DMS 273 (cell line): Measurements from ENCODE around the gene RASSF4.
A peak's percentile ranks its signal among the peaks of the same experiment; 100 is the strongest.

ENCODE experiments used
- DNase-seq: peaks from one replicate; lab custom pipeline; 2025; ENCODE audit not compliant: unreplicated experiment; lab: John Stamatoyannopoulos, UW

The RASSF4 gene

GRCh38 chr10:44975431-44976331 lies 16.1 kb downstream of the RASSF4 start:
- peak; percentile 81 for DNase-seq

DNA sequence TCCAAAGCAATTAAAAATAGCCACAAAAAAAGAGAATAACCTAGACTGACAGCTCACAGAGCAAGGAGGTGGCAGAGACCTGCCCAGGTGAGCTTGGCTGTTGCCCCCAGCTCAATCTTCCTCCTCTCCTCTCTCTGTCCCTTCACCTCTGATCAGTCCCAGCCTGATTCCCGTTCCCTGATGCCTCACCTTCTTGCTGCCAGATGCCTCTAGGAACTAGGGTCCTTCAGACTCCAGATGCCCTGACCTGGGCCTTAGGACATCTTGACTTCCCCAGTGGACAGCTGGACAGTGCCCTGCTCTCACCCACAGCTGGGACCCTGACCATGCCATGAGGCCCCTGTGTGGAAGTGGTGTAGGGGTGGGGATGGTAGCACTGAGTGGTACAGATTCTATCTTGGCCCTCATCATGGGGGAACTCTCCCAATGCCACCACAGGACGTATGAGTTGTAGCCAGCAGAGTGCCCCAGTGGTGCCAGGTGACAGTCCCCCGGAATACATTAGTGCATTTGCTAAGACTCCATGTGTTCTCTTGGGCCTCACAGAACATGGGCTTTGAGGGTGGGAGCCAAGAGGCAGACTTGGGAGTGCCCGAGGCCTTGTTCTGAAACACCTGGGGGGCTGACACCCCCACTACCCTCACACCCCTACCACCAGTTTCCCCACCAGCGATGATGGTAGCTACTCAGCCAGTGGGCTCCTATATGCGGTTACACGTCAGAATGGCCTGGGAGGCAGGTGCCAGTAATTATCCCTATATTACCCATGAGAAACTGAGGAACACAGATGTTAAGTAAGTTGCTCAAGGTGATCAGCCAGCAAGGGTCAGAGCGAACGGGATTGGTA lies 17.0 kb downstream of the RASSF4 start:
- no peak for DNase-seq

GRCh38 chr10:44977287-44978212 lies 17.9 kb downstream of the RASSF4 start:
- DNase-seq, result peak; percentile 46

GRCh38 chr10:44978213-44978569 lies 18.6 kb downstream of the RASSF4 start:
- DNase-seq, result no peak

DNA sequence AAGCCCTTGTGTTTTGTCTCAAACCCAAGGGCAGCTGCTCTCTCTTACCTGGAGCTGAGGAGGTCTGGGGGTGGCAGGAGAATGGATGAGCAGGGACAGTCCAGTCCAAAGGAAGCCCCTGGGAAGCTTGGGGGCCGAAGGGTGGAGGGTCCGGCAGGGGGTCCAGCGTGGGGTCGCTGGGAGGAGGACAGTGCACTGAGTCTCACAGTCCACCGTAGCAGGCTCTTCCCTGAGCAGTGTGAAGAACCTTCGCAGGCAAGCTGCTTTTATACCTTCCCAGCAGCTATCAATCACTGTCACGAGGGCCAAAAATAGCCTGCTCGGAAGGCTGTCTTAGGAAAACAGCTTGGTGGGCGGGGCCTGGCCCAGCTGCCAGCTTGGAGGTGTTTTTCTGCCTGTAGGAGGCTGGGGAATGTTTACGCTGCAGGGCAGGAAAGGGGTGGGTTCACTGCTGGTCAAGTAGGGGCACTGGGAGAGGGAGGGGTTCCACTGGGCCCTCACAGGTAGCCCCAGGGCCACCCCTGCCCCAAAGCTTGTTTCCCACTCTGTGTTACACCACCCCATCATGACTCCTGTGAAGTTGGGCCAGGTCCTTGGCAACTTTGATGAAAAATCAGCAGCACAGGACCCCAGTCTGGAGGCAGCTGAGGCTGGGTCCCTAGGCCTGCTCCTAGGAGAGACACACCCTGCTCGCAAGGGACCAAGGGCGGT lies 19.1 kb downstream of the RASSF4 start, which contains the start of gene DEPP1:
TSS of gene DEPP1 (minus strand) at position 240 of the 711 bp plus-strand sequence. CDS start 779 bp downstream, outside the sequence.
- DNase-seq, result peak; percentile 97

DNA sequence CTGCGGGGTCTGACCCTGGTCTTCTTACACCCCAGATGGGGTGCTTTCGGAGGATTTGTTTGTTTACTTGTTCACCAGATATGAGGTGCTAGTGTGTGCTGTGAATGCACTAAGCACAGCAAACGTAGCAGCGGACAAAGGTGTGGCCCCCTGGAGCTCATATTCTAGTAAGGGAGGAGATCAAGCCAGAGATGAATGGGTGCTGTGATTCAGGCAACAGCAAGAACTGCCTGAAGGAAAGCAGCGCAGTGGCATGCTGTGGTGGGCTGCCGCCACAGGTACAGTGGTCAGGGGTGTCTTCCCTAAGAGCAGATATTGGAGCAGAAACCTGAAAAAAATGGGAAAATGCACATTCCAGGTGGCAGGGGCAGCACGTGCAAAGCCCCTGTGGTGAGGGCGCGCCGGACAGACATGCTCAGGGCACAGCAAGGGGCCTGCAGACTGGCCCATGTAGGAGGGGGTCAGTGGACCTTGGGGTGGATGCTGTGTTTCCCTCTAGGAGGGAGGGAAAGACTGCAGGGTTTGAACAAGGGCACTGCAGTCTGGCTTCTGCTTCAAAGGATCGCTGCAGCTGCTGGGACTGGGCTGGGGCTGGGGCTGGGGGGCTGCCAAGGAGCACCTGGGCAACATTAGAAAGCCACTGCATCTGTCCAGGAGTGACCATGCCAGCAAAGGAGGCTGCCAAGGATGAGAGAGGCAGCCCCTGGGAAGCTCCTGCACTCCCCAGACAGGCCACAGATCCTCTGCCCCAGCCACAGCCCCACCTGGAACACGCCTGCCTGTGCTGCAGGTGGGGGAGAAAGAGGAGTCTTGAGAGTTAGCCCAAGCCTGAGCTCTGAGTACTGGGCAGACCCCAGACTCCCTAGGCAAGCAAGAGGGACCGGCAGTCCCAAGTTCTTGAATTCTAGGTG lies 19.9 kb downstream of the RASSF4 start:
- DNase-seq, result peak; percentile 36

GRCh38 chr10:44980309-44981171 lies 20.9 kb downstream of the RASSF4 start:
- no peak for DNase-seq

DNA sequence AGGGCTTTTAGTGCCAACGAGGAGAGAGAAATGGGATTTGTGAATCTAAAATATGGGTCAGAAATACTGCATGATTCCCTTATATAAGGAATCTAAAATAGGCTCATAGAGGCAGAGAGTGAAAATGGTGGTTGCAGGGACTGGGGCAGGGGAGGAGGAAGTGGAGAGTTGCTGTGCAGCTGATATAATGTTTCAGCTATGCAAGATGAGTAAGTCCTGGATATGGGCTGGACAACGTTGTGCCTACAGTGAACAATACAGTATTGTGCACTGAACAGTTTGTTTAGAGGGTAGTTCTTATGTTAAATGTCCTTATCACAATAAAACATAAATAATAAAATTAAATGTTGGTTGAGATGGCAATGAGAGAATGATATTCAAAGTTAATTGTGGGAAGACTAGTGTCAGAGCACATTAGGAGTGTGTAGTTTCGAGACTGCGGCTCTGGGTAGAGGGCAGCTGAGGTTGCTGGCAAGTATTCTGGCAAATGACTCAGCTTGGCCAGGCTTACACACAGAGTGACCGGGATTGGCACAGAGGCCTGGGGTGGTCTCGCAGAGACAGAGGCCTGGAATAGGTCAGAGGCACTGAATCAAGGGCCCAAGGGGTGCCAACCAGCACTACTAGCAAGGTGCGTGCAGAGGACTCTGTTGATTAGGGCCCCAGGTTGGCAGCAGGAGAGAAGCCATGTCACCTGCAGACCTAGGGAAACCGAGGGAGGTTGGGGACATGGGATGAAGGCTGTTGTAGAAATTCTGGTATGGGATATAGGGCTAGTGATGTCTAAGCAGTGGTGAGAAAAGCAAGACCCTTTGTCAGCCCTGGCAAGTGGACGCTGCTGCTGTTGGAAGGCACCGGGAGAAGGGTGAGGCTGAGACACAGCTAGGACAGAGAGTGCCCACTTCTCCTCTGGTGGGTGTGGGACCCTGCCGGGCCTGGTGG lies 21.8 kb downstream of the RASSF4 start:
- no peak for DNase-seq

DNA sequence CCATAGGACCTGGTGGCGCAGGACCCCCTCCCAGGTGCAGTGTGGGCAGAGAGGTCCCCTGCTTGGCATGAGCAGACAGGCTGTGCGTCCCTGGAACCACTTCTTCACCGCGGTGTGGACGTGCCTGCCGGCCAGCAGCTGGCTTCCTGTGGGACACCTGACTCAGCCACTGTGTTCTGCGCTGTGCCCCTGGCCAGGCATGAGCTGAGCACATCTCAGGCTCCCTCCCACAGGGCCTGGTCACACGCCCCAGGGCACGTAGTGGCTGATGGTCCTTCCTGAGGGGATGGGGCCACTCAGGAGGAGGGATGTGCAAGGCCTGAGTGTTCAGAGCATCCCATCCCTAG lies 22.5 kb downstream of the RASSF4 start:
- no peak for DNase-seq

- no peak for DNase-seq
Measured at GRCh38 chr10:44982496-44982895, 22.9 kb downstream of the RASSF4 start.

GRCh38 chr10:44983066-44983894 lies 23.7 kb downstream of the RASSF4 start:
- DNase-seq, result no peak

GRCh38 chr10:44983895-44984278 lies 24.3 kb downstream of the RASSF4 start:
- DNase-seq, result no peak

- DNase-seq, result no peak
Measured at GRCh38 chr10:44984671-44985101, 25.1 kb downstream of the RASSF4 start.

DNA sequence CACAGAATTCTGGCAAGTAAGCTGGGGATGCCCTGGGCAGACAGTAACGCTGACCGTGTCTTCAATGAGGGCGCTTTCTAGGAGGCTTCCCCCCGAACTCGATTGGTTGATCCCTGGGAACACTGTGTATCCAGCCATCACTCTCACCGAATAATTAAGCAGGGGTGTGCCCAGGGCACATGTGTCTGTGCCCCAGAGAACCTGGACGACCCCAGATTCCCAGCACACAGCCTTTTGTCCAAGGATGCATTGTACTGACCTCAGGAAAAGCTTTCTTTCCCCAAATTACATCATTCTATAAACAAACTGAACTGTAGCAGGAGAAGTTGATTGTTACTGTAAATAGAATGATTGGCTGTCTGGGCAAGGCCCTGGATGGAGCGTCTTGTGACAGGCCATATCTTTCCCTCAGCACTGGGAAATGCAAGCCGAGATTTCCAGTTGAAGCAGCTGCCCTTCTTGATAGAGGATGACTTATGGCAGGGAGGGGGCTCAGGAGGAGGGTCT lies 25.6 kb downstream of the RASSF4 start:
- no peak for DNase-seq

GRCh38 chr10:44986179-44986578 lies 26.6 kb downstream of the RASSF4 start:
- no peak for DNase-seq

- no peak for DNase-seq
Measured at GRCh38 chr10:44986670-44987069, 27.1 kb downstream of the RASSF4 start.
